Choroid plexus epithelial cell (primary cell): ENCODE results near the gene SOX6.

Source experiments
- DNase-seq: peaks from one replicate; pipeline ENCODE4 v3.0.0-alpha.2; 2010; ENCODE audit warnings: low read depth
- H3K4me3 ChIP-seq: 2 replicates; pipeline ENCODE4 v1.5.1; 2011; ENCODE audit warnings: low read depth, mild to moderate bottlenecking, control low read depth, low read length, moderate library complexity
- CTCF ChIP-seq: conservative IDR thresholded peaks from 2 replicates; pipeline ENCODE4 v1.5.1; 2011; ENCODE audit warnings: low read depth, mild to moderate bottlenecking, control low read depth, inconsistent platforms, low read length, moderate library complexity

Gene SOX6

GRCh38 chr11:16280256-16280682, 76.1 kb downstream of the SOX6 start:
- no peak for TF ChIP-seq CTCF
- no peak overlapping the region for H3K4me3 ChIP-seq
- DNase-seq = no peak

- no peak for DNase-seq
- no peak for TF ChIP-seq CTCF
- no peak overlapping the region for H3K4me3 ChIP-seq
These were observed 76.8 kb downstream of the SOX6 start for GRCh38 chr11:16279524-16279923.

GRCh38 chr11:16278979-16279378, 77.4 kb downstream of the SOX6 start:
- TF ChIP-seq CTCF = no peak
- H3K4me3 ChIP-seq = no peak overlapping the region

GRCh38 chr11:16278273-16278672, 78.1 kb downstream of the SOX6 start:
- no peak overlapping the region for H3K4me3 ChIP-seq
- DNase-seq = no peak
- TF ChIP-seq CTCF = no peak

More at GRCh38 chr11:16278979-16279378, 77.4 kb downstream of the SOX6 start:
- no peak for DNase-seq

GRCh38 chr11:16276251-16276650, 80.1 kb downstream of the SOX6 start:
- TF ChIP-seq CTCF = no peak
- no peak overlapping the region for H3K4me3 ChIP-seq
- no peak for DNase-seq

- DNase-seq = no peak
- TF ChIP-seq CTCF = no peak
- no peak overlapping the region for H3K4me3 ChIP-seq
These were observed 85.1 kb downstream of the SOX6 start for GRCh38 chr11:16271258-16271657.

GRCh38 chr11:16266021-16266420, 90.3 kb downstream of the SOX6 start:
- no peak overlapping the region for H3K4me3 ChIP-seq
- no peak for TF ChIP-seq CTCF
- no peak for DNase-seq
